Upper lobe of left lung (tissue), 6 donors: ENCODE results near the gene CTDP1. TPM values are rescaled to one million over a fixed set of nuclear protein-coding genes. Genes with fewer than 3 reads are reported as not detected.

Experiments
- ATAC-seq, 2 donors: fragments of 200-7000 bp; cut with Tn5 transposase; one replicate each; pipeline ENCODE4 v1.9.1; 2022; ENCODE audit warnings: mild to moderate bottlenecking in 2 of 2, moderate library complexity in 2 of 2; ENCODE audit not compliant: low FRiP score in 2 of 2
- DNase-seq, 2 donors: peaks; one replicate each; pipeline ENCODE4 v3.0.0-alpha.2; 2019 to 2020
- H3K27ac ChIP-seq, 4 donors: fragments of 200-600 bp; sonication (generic); one replicate each; pipeline ENCODE4 v1.5.1; 2016 to 2019
- H3K27me3 ChIP-seq, 4 donors: fragments of 200-600 bp; sonication (generic); one replicate each; pipeline ENCODE4 v1.5.1; 2017 to 2019
- H3K36me3 ChIP-seq, 4 donors: fragments of 200-600 bp; sonication (generic); one replicate each; pipeline ENCODE4 v1.5.1; 2016 to 2019
- H3K4me1 ChIP-seq, 4 donors: fragments of 200-600 bp; sonication (generic); one replicate each; pipeline ENCODE4 v1.5.1; 2018 to 2019
- H3K4me3 ChIP-seq, 4 donors: fragments of 200-600 bp; sonication (generic); one replicate each; pipeline ENCODE4 v1.5.1; 2017 to 2019; ENCODE audit warnings: mild to moderate bottlenecking in 2 of 4, moderate library complexity in 1 of 4
- H3K9me3 ChIP-seq, 4 donors: fragments of 200-600 bp; sonication (generic); one replicate each; pipeline ENCODE4 v1.5.1; 2018 to 2019
- EP300 ChIP-seq, 4 donors: sonication (generic); formaldehyde crosslinking; IDR thresholded peaks; one replicate each; pipeline ENCODE4 v1.5.1; 2017; ENCODE audit warnings: antibody characterized with exemption in 4 of 4, control low read depth in 2 of 4
- POLR2A ChIP-seq, 4 donors: fragments of 450-650 bp; IDR thresholded peaks; one replicate each; pipeline ENCODE4 v1.5.1; 2016 to 2017; ENCODE audit warnings: antibody characterized with exemption in 4 of 4, mild to moderate bottlenecking in 2 of 4
- POLR2AphosphoS5 ChIP-seq, 2 donors: sonication (generic); formaldehyde crosslinking; IDR thresholded peaks; one replicate each; pipeline ENCODE4 v1.5.1; 2017; ENCODE audit warnings: antibody characterized with exemption in 2 of 2
- WGBS, 2 donors: methylation state at CpG; one replicate each; pipeline ENCODE4 v1.1.5; 2017 to 2018; 5-methylcytosine and 5-hydroxymethylcytosine counted together
- total RNA-seq, 6 donors: library from RNA; depleted of rRNA in 4 of 6; stranded (reverse); fragments of >200 nt in 4 of 6; gene quantifications; one replicate each; pipeline versions ENCODE4 v1.1.0 to v1.2.1, GENCODE V29; 2016 to 2021
- TF ChIP-seq, protein P1 (sequence below), 6 experiments: fragments of 450-650 bp in 4 of 6; fragments of 200-600 bp in 2 of 6; sonication (generic) in 2 of 6; IDR thresholded peaks; one replicate each; pipeline ENCODE4 v1.5.1; 2016 to 2019; ENCODE audit warnings: antibody characterized with exemption in 6 of 6
- donor health status: DM: no; HTN: no; CAD: no; lungs with moderate emphysema.
- donor health status: DM: no; HTN: yes; CAD: no; lungs with severe emphysema.

Gene CTDP1
- total RNA-seq, 6 donors from 2014 or later: 21.3 to 44.7 (median 29.7) TPM

DNA sequence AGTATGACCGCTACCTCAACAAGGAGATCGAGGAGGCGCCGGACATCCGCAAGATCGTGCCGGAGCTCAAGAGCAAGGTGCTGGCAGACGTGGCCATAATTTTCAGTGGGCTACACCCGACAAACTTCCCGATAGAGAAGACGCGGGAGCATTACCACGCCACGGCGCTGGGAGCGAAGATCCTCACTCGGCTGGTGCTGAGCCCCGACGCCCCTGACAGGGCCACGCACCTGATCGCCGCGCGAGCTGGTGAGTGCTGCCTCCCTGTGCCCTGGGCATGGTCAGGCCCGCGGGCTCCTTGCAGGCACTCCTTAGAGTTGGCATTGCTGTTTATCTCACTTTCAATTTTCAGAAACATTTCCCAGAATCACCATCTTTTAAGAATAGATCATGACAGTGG lies 35.7 kb downstream of the CTDP1 start:
- 95 to 98% methylated on average over 25 of the region's 26 CpGs for WGBS, 2 donors
- Histone ChIP-seq H3K9me3 (no peaks in the 10 kb centered on the region), H3K27ac (no peak overlapping the region), H3K36me3 (peaks cover 15 to 99% (median 70%) of the 10 kb centered on the region in 4 donors), H3K4me3 (no peak overlapping the region), H3K27me3 (no peaks in the 10 kb centered on the region), H3K4me1 (no peaks in the 10 kb centered on the region)
- ATAC-seq (no peak), DNase-seq (peak in 1 of 2 donors; percentile 75)
- TF ChIP-seq POLR2AphosphoS5 (IDR thresholded peaks at IDR 0.05) (no peak), EP300 (IDR thresholded peaks at IDR 0.05) (no peak), POLR2A (IDR thresholded peaks at IDR 0.05) (no peak)
- TF ChIP-seq, protein P1, sequence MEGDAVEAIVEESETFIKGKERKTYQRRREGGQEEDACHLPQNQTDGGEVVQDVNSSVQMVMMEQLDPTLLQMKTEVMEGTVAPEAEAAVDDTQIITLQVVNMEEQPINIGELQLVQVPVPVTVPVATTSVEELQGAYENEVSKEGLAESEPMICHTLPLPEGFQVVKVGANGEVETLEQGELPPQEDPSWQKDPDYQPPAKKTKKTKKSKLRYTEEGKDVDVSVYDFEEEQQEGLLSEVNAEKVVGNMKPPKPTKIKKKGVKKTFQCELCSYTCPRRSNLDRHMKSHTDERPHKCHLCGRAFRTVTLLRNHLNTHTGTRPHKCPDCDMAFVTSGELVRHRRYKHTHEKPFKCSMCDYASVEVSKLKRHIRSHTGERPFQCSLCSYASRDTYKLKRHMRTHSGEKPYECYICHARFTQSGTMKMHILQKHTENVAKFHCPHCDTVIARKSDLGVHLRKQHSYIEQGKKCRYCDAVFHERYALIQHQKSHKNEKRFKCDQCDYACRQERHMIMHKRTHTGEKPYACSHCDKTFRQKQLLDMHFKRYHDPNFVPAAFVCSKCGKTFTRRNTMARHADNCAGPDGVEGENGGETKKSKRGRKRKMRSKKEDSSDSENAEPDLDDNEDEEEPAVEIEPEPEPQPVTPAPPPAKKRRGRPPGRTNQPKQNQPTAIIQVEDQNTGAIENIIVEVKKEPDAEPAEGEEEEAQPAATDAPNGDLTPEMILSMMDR (IDR thresholded peaks at IDR 0.05): no peak

DNA sequence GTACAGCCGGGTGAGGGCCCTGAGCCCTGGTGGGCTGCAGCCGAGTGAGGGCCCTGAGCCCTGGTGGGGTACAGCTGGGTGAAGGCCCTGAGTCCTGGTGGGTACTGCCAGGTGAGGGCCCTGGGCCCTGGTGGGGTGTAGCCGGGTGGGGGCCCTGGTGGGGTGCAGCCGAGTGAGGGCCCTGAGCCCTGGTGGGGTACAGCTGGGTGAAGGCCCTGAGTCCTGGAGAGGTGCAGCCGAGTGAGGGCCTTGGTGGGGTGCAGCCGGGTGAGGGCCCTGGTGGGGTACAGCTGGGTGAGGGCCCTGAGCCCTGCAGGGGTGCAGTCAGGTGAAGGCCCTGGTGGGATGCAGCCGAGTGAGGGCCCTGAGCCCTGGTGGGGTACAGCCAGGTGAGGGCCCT lies 37.5 kb downstream of the CTDP1 start:
- Histone ChIP-seq H3K27ac (no peak overlapping the region), H3K9me3 (no peaks in the 10 kb centered on the region), H3K4me3 (no peak overlapping the region), H3K27me3 (no peaks in the 10 kb centered on the region), H3K36me3 (peaks cover 21 to 93% (median 72%) of the 10 kb centered on the region in 4 donors), H3K4me1 (no peaks in the 10 kb centered on the region)
- ATAC-seq: peak in 1 of 2 donors; percentile 8
- peak in 1 of 2 donors; percentile 67 for DNase-seq
- no peak for TF ChIP-seq POLR2A (IDR thresholded peaks at IDR 0.05)
- no peak for TF ChIP-seq POLR2AphosphoS5 (IDR thresholded peaks at IDR 0.05)
- TF ChIP-seq EP300 (IDR thresholded peaks at IDR 0.05): no peak
- TF ChIP-seq, protein P1 (IDR thresholded peaks at IDR 0.05): no peak
- 95 to 100% methylated on average over 2 to 7 of the region's 7 CpGs for WGBS, 2 donors

DNA sequence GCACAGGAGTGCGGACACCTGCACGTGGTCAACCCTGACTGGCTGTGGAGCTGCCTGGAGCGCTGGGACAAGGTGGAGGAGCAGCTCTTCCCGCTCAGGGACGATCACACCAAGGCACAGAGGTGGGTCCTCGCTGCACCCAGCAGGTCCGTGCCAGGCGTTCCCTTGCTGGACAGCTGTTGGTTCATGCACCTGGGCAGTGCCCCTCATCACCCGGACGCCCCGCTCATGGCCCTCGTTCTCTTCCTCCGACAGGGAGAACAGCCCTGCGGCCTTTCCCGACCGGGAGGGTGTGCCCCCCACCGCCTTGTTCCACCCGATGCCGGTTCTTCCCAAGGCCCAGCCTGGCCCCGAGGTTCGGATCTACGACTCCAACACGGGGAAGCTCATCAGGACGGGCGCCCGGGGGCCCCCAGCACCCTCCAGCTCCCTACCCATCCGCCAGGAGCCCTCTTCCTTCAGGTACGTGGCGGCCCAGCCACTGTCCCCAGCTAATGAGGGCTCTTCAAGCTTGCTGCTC lies 38.0 kb downstream of the CTDP1 start:
- H3K9me3 ChIP-seq: no peaks in the 10 kb centered on the region
- TF ChIP-seq, protein P1 (IDR thresholded peaks at IDR 0.05): no peak
- TF ChIP-seq POLR2A (IDR thresholded peaks at IDR 0.05): no peak
- TF ChIP-seq EP300 (IDR thresholded peaks at IDR 0.05): no peak
- no peak for TF ChIP-seq POLR2AphosphoS5 (IDR thresholded peaks at IDR 0.05)
- WGBS, 2 donors: 95 to 97% methylated on average over 17 to 19 of the region's 29 CpGs
- no peak overlapping the region for H3K27ac ChIP-seq
- DNase-seq (peak in 1 of 2 donors; percentile 78), ATAC-seq (peak; percentile 5 to 16)
- H3K4me3 ChIP-seq: no peak overlapping the region
- H3K36me3 ChIP-seq: peaks cover 21 to 93% (median 72%) of the 10 kb centered on the region in 4 donors
- H3K4me1 ChIP-seq: no peaks in the 10 kb centered on the region
- H3K27me3 ChIP-seq: no peaks in the 10 kb centered on the region

DNA sequence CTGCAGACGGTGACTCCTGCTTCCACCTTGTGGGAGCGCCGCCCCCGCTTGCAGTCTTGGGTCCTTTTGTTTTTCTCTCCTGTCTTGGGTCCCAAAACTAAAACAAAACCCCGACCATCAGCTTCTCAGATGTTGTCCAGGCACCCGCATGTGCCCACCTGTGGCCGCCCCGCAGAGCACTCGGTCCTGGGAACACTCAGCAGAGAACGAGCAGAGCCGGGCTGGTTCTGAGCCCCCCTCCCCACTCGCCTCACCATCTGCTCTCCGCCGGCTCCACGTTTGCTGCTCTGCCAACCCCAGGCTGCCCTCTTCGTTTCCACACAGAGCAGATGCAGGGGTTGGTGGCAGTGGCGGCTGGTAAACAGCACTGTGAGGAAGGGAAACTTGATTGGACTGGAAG lies 38.5 kb downstream of the CTDP1 start:
- Histone ChIP-seq H3K36me3 (peaks cover 21 to 93% (median 76%) of the 10 kb centered on the region in 4 donors), H3K27me3 (no peaks in the 10 kb centered on the region), H3K4me1 (no peaks in the 10 kb centered on the region), H3K9me3 (no peaks in the 10 kb centered on the region), H3K27ac (no peak overlapping the region), H3K4me3 (no peak overlapping the region)
- WGBS, 2 donors: 94 to 97% methylated on average over 10 to 17 of the region's 17 CpGs
- TF ChIP-seq, protein P1 (IDR thresholded peaks at IDR 0.05): no peak
- TF ChIP-seq EP300 (IDR thresholded peaks at IDR 0.05): no peak
- TF ChIP-seq POLR2AphosphoS5 (IDR thresholded peaks at IDR 0.05): no peak
- no peak for TF ChIP-seq POLR2A (IDR thresholded peaks at IDR 0.05)
- peak in 1 of 2 donors; percentile 59 for DNase-seq
- ATAC-seq: no peak
